GM18858 (cell line): ENCODE results near the gene SLC18A3.

Source experiments
- ATAC-seq: cut with Tn5 transposase; IDR thresholded peaks from one replicate; pipeline ENCODE4 v1.9.1; 2021; ENCODE audit not compliant: unreplicated experiment

Gene SLC18A3

DNA sequence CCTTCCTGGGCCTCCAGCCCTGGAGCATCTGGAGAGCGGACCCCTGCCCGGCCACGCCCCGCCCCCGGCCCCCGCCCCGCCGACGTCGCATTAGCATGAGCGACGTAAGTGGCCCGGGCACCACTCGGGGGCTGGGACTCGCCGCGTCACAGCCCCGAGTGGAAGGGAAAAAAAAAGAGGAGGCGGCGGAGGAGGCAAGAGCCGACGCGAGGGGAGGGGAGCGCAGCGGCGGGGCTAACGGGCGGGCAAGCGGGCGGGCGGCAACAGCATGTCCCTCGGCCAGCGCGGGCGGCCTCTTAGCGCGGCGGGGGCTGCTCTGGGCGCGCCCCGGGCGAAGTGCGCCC lies at the start of gene SLC18A3:
TSS of gene SLC18A3 (plus strand) at position 197 of the 344 bp plus-strand sequence. CDS start 431 bp downstream, outside the sequence.
- no peak for ATAC-seq

GRCh38 chr10:49560526-49560925 lies 49.6 kb upstream of the SLC18A3 start:
- ATAC-seq: no peak

DNA sequence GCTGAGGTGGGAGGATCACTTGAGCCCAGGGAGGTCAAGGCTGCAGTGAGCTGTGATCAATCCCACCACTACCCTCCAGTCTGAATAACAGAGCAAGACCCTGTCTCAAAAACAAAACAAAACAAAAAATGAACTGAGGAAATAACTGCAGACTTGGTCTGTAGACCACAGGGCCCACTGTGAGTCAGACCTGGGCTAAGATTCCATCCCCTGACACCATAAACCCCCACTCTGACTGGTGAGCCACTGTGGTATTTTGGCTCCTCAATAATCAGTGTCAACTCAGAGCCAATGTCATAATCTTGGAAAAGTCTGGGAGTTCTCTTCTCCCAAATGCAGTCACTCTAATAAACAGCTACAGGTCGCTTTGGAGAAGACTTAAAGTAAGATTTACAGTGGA lies 47.2 kb upstream of the SLC18A3 start:
- no peak for ATAC-seq

DNA sequence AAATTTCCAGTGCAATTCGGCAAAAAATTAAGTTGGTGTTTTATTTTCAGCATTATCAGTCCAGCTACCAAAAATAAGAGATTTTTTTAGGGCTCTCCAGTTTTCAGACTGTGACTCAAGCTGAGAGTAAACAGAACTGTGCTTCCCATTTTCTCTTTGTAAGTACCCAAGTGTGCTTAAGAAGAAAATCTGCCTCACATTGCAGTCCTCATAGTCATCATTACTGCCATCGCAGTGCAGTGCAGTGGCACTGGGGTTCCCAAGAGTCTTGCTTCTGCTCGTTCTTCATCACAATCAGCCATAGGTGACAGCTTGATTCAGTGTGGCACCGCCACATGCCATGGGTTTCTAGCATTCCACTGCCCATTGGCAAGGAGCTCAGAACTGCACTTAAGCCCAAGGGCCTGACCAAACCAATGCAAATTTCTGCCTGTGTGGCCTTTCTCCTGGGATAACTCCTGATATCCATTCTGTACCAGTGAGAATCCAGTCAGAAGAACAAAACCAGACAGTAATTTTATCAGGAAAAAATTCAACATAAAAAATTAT lies 45.6 kb upstream of the SLC18A3 start:
- ATAC-seq: no peak

DNA sequence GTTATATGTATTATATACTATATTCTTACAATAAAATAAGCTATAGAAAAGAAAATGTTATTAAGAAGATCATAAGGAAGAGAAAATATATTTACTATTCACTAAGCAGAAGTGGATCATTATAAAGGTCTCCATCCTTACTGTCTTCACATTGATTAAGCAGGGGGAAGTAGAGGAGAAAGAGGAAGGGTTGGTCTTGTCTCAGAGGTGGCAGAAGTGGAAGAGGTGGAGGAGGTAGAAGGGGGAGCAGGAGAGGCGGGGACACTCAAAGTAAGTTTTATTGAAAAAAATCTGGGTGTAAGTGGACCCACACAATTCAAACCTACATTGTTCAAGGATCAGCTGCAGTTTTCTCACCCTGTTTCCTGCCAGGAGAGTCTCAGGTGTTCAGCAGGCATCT lies 42.3 kb upstream of the SLC18A3 start:
- no peak for ATAC-seq

- ATAC-seq: peak; percentile 63
These were observed 41.9 kb upstream of the SLC18A3 start for GRCh38 chr10:49568235-49568634.

DNA sequence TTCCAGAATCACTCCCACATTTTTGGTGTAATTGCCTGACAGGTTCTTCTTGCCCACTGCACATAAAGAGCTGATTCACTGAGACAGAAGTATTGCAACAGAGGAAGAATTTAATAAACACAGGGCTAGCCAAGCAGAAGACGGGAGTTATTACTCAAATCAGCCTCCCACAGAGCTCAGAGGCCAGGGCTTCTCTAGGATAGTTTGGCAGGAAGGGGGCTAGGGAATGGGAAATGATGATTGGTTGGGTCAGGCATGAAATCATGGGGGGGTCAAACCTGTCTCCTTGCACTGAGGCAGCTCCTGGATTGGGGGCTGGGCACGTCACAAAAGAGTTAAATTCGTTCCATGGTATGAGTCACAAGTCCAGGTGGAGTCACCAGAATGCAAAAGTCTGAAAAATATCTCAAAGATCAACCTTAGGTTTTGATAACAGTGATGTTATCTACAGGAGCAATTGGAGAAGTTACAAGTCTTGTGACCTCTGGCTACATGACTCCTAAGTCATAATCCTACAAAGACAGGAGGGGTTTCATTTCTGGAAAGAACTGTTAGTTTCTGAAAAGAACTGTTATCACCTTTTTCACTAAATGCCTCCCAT lies 41.0 kb upstream of the SLC18A3 start:
- no peak for ATAC-seq

DNA sequence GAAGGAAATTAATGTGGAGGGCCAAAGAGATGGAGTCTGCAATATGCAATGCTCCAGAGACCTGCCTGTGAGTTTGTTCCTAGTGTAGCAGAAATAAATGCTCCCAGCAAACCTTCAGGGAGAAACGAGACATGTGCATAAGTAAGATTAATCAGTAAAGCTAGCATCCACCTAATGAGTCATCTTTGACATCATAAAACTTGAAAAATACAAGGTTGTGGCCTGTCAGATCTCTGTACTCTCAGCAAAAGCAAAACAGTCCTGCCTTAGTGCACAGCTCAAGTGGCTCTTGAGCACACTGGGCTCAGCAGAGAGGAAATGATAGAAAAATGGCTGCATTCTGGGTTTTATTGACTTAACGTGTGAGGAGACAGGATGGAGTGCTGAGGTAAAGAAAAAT lies 38.7 kb upstream of the SLC18A3 start:
- ATAC-seq: no peak

DNA sequence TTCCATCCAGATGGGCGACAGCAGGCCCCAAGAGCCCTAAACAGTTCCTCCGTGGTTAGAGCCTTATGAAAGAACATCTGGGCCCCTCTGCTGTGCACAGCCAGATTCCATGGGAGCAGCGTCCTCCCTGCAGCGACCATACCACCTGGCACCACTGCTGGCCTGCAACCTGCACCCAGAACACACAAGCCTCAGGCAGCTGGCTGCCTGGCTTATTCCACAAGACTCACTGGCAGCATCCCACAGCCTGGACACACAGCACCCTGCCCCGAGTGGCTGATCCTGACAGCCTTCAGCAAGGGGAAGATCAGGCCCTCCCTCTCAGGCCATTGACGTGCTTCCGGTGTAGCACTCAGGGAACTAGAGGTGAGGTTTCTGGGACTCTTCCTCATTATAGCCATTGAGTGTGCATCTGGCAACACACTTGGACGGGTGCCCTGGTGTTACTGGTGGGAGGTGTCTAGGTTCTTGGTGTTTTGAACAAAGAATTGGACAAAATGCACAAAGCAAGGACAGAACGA lies 37.5 kb upstream of the SLC18A3 start:
- no peak for ATAC-seq

DNA sequence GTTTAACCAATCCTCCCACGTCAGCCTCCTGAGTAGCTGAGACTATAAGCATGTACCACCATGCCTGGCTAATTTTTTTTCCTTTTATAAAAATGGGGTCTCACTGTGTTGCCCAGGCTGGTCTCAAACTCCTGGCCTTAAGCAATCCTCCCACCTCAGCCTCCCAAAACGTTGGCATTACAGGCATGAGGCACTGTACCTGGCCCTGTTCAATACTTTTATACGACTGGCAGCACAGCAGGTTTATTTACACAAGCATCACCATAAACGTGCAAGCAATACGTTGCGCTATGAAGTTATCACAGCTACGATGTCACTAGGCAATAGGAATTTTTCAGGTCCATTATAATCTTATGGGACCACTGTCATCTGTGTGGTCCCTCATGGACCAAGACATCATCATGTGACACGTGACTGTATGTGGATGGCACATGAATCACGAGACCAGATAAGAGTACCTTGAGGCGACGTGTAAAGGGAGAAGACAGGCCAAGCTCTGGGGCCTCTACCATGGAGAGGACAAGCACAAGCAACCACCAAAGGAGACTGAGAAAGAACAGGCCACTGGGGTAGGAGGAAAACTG lies 34.5 kb upstream of the SLC18A3 start:
- ATAC-seq: no peak

DNA sequence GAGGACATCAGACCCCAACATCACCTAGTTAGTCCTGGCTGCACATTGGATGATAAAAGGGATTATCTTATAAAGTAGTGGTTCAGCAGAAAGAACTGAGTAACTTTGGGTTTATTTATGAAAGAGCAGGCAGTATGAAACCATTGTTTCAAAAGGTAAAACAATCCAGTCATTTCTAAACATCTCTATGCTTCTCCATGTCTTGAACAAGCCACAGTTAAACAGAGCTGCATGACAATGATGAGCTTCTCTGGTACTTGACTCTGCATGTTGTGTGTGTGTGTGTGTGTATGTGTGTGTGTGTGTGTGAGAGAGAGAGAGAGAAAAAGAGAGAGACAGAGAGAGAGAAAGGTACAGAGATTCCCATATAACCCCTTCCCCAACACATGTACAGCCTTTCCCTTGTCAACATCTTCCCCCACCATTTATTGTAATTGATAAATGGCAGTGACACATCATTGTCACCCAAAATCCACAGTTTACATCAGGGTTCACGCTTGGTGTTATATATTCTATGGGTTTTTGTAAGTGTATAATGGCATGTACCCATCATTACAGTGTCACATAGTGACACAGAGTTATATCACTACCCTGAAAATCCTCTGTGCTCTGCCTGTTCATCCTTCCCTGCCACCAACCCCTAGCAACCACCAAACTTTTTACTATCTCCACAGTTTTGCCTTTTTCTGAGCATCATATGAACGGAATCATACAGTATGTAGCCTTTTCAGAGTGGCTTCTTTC lies 32.8 kb upstream of the SLC18A3 start:
- ATAC-seq: no peak

DNA sequence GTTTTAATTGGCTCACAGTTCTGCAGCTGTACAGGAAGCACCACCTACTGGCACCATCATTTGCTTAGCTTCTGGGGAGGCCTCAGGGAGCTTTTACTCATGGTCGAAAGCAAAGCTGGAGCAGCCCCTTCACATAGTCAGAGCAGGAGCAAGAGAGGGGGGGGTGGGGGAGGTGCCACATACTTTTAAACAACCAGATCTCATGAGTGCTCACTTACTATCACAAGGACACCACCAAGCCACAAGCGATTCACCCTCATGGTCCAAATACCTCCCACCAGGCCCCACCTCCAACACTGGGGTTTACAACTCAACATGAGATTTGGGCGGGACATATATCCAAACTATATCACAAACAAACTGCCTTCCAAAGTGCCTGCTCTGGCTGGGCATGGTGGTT lies 31.7 kb upstream of the SLC18A3 start:
- no peak for ATAC-seq

GRCh38 chr10:49579621-49580020 lies 30.5 kb upstream of the SLC18A3 start:
- no peak for ATAC-seq

- ATAC-seq: no peak
These were observed 24.7 kb upstream of the SLC18A3 start for GRCh38 chr10:49585387-49585786.

- no peak for ATAC-seq
These were observed 22.1 kb upstream of the SLC18A3 start for GRCh38 chr10:49587981-49588380.

DNA sequence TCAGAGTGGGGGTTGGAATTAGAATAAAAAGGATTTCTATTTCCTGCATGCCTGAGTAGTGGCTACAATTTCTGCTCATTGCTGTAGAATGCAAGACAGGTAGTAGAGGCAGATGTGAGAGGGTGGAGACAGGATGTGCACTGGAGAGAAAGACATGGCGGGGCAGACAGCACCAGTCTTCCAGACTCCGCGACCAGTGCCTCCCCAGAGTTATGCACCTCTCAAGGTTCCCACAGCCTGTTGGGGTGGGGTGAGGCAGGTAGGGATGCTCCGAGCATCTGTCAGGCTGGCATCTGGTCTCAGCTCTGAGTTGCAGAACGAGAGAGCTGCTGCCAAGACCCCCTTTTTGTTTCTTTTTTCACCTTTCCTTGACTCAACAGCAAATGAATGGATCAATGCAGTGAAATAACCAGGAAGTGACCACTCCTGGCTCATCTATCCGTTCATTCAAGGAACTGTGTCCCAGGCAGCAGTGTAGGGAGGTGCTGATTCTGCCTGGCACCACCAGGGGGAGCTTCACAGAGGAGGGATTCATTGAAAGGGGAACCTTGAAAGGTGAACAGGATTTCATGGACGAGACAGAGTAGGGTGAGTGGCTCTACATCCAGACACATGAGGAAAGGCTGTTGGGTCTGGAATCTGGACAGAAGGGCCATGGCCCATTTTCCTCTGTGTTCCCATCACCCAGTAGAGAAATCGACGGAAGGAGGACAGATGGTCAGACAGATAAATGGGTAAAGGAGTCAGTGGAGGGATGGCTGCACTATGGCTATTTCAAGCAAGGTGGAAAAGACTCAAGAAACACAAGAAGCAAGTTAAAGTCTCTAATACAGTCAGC lies 17.2 kb upstream of the SLC18A3 start:
- ATAC-seq: peak; percentile 80

- ATAC-seq: no peak
These were observed 16.6 kb upstream of the SLC18A3 start for GRCh38 chr10:49593564-49593875.

DNA sequence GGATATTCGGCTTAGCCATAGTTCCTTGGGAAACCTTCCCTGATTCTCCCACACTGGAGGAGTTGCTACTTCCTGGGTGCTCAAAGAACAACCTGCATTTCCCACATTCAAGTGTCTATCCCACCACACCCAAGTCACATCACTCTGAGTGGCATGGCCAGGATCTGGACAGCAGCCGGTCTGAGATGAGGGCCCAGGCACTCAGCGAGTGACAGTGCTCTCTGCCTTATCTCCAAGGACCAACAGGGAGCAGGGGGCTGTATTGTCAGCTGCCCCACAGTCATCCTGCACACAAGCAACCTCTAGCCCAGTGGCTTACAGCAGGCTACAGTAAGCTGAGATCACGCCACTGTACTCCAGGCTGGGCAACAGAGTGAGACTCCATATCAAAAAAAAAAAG lies 16.1 kb upstream of the SLC18A3 start:
- ATAC-seq: no peak

DNA sequence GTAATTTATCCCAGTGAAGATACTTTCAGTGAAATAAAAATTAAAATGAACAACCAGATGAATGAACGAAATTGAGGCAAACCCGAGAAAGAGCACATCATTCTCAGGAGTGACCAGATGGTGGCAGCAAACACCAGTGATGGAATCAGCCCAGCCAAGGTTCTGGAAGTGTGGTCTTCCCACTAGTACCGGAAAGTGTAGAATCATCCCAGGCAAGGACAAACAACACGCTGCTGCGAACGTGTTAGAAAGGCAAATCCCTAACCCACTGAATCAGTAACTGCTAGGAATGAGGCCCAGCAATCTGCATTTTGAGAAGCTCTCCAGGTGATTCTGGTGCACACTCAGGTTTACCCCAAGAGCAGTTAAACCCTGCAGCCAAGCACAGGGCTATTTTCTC lies 15.5 kb upstream of the SLC18A3 start:
- ATAC-seq: no peak

GRCh38 chr10:49595003-49595712 lies 15.0 kb upstream of the SLC18A3 start:
- no peak for ATAC-seq
